GM12892 (cell line): ENCODE data around the gene LRRC18.

Experiments used
- DNase-seq: peaks from one replicate; pipeline ENCODE4 v3.0.0; 2011; ENCODE audit not compliant: insufficient read length
- FAIRE-seq: peaks from 2 replicates; lab custom pipeline; 2011; peaks lifted over from hg19 to GRCh38; lab: Jason Lieb, UNC
- POLR2A ChIP-seq: IDR thresholded peaks from 2 replicates; pipeline ENCODE4 v1.6.1; 2011; ENCODE audit warnings: low read depth, low read length, control low read depth
- POLR2AphosphoS5 ChIP-seq: IDR thresholded peaks from 2 replicates; pipeline ENCODE4 v1.6.1; 2011; ENCODE audit warnings: low read depth, low read length, control low read depth
- TAF1 ChIP-seq: IDR thresholded peaks from 2 replicates; pipeline ENCODE4 v1.6.1; 2011; ENCODE audit warnings: low read depth, mild to moderate bottlenecking, control low read depth, low read length, borderline replicate concordance

The LRRC18 gene

GRCh38 chr10:48885376-48885775 is 54.3 kb downstream of the LRRC18 start:
- DNase-seq (no peak), FAIRE-seq (no peak)
- no peak for TF ChIP-seq POLR2AphosphoS5
- no peak for TF ChIP-seq POLR2A
- no peak for TF ChIP-seq TAF1

- no peak for FAIRE-seq
- no peak for DNase-seq
- no peak for TF ChIP-seq POLR2A
- no peak for TF ChIP-seq POLR2AphosphoS5
- TF ChIP-seq TAF1, result no peak
Observed at GRCh38 chr10:48884179-48885045, 55.2 kb downstream of the LRRC18 start.

GRCh38 chr10:48883701-48884100 is 55.9 kb downstream of the LRRC18 start:
- no peak for FAIRE-seq
- no peak for TF ChIP-seq TAF1
- no peak for TF ChIP-seq POLR2AphosphoS5
- no peak for TF ChIP-seq POLR2A
- no peak for DNase-seq

GRCh38 chr10:48882881-48883280 is 56.8 kb downstream of the LRRC18 start:
- no peak for DNase-seq
- no peak for TF ChIP-seq TAF1
- no peak for TF ChIP-seq POLR2AphosphoS5
- TF ChIP-seq POLR2A, result no peak
- no peak for FAIRE-seq

GRCh38 chr10:48881937-48882336 is 57.7 kb downstream of the LRRC18 start:
- no peak for DNase-seq
- no peak for FAIRE-seq
- TF ChIP-seq POLR2AphosphoS5, result no peak
- TF ChIP-seq POLR2A, result no peak
- TF ChIP-seq TAF1, result no peak

- no peak for FAIRE-seq
- no peak for DNase-seq
- TF ChIP-seq POLR2AphosphoS5 (no peak), TAF1 (no peak), POLR2A (no peak)
Observed at GRCh38 chr10:48880016-48880705, 59.5 kb downstream of the LRRC18 start.

- no peak for DNase-seq
- no peak for FAIRE-seq
- TF ChIP-seq POLR2A, result no peak
Observed at GRCh38 chr10:48879451-48879850, 60.2 kb downstream of the LRRC18 start.

- FAIRE-seq (no peak), DNase-seq (no peak)
- TF ChIP-seq POLR2A (no peak), TAF1 (no peak), POLR2AphosphoS5 (no peak)
Observed at GRCh38 chr10:48878091-48878490, 61.5 kb downstream of the LRRC18 start.

- no peak for DNase-seq
- no peak for FAIRE-seq
- no peak for TF ChIP-seq TAF1
- no peak for TF ChIP-seq POLR2A
- no peak for TF ChIP-seq POLR2AphosphoS5
Observed at GRCh38 chr10:48872234-48872633, 67.4 kb downstream of the LRRC18 start.
